GM21529 (cell line): ENCODE data around the gene PPT2.
"Not testable (repeated sequence)": the region's sequence is repeated elsewhere in the genome, so short reads cannot be mapped to it uniquely, and the experiment has no call there.

Experiments
- ATAC-seq: cut with Tn5 transposase; IDR thresholded peaks from one replicate; pipeline ENCODE4 v1.9.1; 2021; ENCODE audit not compliant: unreplicated experiment

The PPT2 gene

DNA sequence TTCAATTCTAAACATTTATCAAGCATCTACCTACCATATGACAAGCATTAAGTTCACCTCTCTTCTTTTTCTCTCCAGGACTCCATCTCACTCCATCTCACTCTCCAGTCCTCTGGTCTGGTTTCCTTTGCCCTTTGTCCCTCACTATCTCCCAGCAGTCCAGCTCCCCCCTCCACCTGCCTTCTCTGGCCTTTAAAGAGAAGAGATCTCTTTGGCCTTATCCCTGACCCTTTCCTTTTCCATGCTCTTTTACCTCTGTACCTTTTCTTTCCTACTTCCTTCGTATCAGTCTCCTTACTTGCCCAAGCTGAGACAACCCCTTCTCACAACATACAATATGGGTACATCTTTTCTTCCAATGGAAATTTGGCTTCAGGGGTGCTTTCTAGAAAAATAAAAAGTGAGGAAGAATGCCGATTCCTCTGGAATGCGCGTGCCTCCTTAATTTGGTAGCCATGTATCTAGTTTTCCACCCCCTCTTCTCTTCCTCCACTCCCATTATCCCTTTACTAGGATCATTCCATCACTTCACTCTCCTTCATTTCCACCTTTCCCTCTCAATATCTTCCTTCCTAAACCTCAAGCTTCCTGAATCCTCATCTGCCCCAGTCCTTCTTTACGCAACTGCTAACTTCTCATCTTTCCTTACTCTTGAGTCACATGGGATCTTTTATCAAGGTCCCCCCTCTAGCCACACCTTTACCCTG lies 22.7 kb downstream of the PPT2 start:
- no peak for ATAC-seq

DNA sequence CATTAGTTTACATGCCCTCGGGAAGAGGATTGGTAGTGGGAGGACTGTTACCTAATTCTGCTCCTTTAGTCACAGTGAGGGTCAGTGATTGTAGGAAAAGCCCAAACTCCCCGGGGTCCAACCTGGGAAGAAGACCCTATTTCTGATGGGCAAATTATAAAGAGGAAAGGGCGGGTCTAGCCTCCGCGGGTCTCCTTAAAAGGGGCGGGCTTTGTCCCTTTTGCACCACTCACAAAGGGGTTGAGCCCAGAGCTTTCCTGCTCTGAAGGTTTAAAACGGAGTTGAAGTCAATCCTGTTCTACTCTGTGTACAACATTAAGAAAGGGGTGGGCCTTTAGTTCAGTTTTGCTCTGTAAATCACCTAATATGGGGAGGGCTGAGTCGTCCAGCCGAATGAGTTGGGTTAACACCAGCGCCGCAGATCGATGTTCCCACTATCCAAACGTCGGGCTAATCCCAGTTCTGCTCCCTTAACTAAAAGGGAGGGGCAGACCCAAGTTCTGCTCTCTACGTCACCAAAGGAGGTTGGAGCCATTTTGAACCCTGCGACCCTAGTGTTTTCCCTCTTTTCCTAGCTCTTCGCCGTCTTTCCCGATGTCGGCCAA lies 23.3 kb downstream of the PPT2 start:
- no peak for ATAC-seq

DNA sequence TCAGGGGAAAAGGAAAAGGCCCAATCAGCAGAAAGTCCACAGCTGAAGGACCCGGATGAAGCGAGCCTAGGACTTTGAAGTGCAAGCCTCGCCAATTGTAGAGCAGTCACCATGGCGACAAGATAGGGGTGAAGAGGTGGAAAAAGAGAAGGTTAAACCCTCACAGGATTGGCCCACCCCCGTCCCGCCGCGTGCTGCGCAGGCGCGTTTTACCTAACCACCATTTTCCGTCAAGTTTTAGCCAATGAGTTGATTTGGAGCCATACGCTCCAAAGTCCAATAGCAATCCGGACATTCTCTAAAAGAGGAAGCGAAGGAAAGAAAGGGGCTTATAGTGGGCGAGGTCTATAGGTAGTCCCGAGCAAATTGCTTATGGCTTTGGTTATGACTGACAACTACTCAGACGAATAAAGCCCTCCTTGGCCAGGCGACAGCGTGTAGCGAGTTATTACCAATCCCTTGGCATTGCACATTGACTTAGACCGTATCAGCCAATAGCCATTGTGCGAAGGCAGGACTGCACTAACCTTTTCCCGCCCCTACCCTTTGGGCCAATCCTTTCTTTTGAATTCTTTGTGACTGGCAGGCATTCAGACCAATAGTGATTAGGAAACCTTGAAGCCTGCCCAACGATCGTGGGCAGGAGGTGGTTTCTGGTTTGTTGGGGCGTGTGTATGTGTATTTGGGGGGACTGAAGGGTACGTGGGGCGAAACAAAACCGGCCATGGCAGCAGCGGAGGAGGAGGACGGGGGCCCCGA lies 24.0 kb downstream of the PPT2 start, which contains the start of gene RNF5:
RNF5 (plus strand) TSS at position 618 of the 759 bp plus-strand sequence; CDS start at position 725, 107 bp downstream.
- ATAC-seq: peak; percentile 78

DNA sequence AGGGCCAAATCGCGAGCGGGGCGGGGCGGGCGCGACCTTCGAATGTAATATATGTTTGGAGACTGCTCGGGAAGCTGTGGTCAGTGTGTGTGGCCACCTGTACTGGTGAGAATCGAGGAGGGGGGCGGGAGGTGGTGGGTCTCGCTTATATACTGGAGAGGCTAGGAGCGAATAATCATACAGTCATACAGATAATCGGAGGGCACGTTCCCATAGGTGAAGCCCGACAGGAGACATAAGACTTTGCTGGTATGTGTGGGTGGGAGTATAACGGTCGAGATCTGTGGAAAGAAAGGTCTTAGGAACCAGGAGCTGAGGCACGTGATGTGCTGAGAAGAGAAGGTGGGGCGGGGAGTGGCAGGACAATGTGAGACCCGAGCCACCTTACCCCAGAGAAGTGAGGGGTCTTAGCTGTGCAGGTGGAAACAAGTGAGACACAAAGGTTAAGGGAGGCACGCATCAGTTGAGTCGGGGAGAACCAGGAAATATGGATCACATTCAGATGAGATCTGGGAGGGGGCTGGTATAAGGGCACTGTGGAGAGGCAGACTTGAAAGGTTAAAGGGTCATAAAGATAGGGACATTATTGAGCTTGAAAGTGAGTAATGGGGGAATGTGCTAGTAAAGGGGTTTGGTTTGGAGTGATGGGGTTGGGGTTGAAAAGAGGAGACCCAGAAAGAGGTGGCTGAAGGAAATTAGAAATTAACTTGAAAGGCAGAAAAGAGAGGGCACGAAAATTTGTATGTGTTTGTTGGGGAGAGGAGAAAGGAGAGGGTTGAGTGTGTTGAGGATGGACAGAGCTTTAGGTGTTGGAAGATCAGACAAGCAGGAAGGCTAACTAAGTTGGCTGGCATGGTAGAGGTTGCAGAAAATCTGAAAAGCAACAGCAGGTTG lies 24.9 kb downstream of the PPT2 start:
- no peak for ATAC-seq

DNA sequence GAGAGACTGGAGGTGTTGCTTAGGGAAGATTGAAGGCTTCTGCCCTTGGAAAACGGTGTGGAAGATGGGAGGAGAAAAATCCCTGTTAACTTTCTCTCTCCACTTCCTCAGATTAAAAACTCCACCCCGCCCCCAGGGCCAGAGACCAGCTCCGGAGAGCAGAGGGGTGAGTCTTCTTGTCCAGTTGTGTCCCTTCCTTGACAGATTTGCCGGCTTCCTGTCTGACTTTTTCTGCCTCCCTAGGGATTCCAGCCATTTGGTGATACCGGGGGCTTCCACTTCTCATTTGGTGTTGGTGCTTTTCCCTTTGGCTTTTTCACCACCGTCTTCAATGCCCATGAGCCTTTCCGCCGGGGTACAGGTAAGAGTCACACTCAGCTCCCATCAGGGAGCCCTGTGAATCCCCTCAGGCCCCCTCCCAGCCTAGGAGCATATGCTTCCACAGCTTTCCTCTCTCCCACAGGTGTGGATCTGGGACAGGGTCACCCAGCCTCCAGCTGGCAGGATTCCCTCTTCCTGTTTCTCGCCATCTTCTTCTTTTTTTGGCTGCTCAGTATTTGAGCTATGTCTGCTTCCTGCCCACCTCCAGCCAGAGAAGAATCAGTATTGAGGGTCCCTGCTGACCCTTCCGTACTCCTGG lies 25.9 kb downstream of the PPT2 start:
- ATAC-seq: no peak

DNA sequence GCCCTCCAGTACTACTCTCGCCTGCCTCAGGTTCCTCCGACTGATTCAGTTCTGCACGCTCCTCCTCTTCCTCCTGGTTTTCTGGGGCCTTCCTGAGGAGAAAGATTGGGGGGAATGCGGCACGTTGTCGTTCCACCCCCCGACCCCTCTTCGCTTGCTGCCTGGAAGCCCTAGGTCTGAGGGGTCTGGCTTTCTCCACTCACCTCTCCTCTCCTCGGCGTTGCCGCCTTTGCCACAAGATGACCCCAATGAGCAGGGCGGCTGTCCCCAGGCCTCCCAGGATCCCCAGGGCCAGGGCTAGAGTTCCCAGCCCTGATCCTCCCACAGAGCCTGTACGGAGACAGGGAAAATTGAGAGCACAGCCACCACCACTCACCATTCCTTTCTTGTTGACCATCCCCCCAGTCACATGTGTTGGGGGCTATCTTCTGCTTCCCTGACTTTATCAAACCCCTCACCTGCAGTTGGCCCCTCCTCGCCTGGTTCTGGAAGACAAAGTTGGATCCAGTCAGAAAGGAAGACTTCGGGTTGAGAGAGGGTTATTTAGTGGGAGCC lies 27.3 kb downstream of the PPT2 start:
- ATAC-seq: no peak

DNA sequence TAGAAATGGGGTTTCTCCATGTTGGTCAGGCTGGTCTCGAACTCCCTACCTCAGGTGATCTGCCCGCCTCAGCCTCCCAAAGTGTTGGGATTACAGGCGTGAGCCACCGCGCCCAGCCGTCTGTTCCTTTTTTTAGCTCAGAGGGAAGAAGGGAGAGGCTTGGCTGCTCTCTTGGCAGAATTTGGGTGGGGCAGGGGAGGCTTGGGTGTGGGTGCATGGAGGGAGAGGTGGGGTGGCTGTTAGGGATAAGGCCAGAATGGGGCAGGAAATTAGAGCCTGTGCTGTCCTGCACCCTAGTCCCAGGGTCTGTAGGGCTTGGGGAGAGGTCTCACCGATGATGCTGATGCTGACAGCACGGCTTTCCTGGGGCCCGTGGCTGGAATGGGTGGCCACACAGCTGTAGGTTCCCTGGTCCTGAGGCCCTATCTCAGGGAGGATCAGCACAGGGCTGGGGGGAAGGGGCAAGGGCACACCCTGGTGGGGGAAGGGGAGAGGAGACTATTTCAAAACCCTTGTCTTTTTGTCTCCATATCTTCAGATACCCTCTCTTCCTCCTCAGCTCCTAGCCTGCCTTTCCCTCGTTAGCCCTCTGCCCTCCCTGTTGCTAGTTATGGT lies 28.1 kb downstream of the PPT2 start:
- ATAC-seq: no peak

DNA sequence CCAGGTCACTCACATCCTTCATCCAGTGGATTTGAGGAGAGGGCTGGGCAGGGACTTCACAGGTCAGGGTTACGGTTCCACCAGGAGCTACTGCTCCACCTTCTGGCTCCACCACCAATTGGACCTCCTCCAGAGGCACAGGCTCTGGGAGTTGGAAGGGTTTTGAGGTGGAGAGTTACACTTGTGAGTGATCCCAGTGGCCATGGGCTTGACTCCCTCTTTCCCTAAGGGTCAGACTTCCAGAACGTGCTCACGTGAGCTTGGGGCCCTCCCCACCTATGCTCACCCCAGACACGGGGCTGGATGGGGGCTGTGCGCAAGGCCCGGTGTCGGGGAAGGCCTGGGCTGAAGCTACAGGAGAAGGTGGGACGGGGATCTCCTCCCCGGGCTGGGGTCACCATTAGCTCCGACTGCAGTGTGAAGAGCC lies 28.6 kb downstream of the PPT2 start:
- no peak for ATAC-seq

DNA sequence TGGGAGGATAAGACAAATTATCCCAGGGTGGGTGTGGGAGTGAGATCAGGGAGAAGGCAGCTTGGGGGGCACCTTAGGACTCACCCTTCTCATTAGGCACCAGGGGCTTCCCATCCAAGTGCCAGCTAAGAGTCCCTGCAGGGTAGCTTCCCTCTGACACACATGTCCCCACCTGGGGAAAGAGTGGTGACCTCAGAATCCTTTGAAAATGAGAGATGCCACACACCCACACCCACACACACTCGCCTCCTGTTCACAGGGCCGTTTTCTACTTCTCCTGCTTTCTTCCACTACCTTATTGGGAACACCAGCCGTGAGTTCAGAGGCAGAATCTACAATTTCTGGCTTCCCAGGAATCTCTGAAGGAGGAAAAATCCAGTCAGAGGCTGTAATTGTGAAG lies 29.1 kb downstream of the PPT2 start:
- no peak for ATAC-seq

DNA sequence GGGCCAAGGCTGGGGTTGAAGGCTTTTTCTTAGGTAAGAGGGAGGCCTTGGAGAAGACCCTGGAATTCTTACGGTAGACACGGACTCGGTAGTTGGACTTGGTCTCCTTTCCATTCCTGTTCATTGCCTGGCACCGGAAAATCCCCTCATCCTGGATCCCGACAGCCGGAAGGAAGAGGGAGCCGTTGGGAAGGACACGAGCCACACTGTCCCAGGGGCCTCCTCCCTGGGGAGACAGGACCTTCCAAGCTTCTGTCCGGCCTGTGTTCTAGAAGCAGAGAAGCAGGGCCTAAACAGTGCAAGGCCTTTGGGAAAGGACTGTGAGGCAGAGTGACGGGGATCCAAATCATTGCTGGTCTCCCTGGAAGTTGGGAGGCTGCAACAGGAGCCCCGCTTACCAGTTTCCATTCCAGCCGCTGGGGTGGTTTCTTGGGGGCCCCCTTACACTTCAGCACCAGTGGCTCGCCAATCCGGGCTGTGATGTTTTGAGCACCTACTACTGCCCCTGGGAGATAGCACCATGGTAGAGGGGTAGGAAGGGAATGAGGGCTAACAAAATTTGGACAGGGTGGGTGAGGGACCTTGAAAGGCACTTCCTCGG lies 29.6 kb downstream of the PPT2 start:
- ATAC-seq: no peak

DNA sequence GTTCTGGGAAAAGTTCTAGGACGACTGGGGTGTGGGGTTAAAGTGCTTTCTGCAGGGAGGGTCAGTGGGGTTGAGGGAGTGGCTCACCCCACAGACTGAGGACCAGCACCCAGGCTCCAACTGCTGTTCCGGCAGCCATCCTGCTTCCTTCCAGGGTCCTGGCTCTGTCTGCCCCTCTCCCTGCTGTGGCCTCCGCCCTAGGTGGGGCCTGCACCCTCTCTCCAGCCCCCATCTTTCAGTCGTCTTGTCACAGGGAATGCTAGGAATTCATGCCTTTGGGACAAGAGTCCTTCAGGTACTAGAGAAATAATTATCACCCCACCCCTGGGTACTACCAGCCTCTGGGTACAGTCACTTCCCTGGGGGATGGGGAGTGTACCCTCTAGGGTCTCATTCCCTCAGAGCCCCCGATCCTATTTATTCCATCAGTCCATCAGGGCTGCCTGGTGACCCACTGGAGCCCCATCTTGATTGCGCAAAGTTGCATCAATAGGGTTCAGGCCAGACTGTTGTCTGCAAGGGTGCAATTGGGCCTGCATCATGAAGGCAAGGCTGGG lies 30.2 kb downstream of the PPT2 start, which contains the start of gene AGER:
AGER (minus strand) TSS at position 170 of the 557 bp plus-strand sequence; CDS start at position 139, 31 bp downstream.
- no peak for ATAC-seq

DNA sequence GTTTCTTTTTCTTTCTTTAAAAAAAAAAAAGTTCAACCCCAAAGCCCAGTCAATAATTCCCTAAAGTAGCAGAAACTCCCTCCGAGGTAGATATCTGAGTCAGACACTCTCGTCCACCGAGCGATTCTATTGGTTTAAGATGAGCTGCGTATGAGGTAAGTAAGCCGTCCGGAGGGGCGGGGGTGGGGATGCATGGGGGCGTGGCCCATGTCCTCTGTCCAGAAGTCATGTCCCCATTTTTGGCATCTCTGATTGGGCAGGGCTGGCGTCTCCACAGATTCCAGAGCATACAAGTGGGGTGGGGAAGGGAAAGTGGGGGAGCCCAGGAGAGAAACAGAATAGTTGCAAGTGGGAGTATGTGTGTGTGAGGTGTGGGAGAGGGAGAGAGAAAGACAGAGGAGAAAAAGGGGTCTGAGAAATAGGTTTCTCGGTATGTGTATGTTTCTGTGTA lies 31.8 kb downstream of the PPT2 start:
- ATAC-seq: peak; percentile 62

DNA sequence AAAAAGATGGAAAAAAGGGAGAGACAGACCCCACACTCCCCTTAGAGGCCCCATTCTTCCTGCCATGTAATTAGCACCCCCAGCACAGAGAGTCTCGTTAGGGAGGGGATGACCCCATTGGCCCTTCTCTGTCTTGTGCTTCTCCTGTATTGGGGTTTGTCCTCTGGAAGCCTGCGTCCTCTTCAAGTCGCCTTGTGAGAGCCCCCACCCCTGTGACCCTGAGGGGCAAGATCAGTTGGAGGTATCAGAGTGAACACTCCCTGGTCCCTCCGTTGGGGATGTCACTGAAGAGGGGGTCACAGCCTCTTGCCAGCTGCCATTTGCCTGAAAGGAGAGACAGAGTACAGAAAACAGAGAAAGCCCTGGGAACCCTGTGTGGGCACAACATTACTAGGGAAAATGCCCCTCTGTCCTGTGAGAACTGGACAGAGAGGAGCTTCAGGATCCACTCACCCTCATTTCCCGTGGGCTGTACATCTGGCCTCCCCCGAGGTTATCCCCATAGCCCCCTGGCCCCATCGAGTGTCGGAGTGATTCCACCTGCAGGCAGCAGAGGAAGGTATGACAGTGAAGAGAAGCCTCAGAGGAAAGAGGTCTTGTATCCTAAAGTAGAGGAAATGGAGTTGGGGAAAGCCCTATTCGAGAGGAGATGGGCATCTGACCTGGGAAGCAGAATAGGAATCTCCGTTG lies 32.4 kb downstream of the PPT2 start:
- ATAC-seq: not testable (repeated sequence)

DNA sequence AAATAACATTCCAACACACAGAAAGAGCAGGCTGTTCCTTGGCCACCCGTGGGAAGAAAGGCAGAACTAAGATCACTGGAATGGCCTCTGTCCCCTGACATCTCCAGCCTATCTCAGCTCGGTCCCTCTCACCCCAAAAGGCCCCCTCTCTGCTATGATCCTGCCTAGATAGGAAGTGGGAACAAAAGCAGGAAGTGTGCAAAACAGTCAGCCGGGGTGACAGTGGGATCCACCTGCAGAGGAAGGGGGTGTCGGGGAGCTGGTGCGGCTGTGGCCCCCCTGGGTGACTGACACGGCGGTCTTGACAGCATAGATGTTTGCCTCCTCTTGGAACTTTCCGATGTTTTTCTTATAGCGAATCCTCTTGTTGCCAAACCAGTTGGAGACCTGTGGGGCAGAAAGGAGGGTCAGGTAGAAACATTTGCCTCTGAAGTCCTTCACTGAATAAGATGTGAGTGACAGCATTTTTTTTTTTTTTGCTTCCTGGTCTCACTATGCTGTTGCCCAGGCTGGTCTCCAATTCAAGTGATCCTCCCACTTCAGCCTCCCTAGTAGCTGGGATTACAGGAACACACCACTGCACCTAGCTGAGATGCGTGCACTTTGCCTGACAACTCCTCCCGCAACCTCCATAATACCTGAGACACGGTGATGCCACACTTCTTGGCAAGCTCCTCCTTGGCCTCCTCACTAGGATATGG lies 33.2 kb downstream of the PPT2 start:
- ATAC-seq: no peak

DNA sequence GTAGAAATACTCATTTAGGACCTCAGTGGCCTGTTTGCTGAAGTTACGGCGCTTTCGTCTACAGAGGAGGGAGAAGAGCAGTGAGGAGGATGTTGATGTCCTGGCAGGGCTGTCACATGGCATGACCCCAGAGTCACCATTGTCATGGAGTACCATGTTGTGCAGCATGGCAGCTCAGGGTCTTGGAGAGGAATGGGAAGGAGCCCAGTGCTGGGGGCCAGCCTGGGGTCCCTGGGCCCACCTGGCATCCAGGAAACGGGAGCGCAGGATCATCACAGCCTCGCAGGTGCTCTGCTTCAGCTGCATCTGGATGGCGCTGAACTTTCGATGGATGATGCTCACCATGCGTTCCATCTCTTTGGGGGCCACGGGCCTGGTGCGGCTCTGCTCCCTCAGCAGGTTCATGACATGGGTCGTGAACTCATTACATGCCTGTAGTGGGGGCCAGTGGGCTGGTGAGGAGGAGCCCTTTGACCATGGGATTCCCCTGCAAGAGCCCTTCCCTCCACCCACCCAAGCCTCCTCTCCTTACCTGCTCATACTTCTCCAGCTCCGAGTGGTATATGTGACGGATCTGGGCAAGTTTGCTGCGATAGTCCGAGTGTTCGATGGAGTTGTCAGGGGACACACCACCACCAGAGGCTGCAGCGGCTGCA lies 33.9 kb downstream of the PPT2 start:
- not testable (repeated sequence) for ATAC-seq

DNA sequence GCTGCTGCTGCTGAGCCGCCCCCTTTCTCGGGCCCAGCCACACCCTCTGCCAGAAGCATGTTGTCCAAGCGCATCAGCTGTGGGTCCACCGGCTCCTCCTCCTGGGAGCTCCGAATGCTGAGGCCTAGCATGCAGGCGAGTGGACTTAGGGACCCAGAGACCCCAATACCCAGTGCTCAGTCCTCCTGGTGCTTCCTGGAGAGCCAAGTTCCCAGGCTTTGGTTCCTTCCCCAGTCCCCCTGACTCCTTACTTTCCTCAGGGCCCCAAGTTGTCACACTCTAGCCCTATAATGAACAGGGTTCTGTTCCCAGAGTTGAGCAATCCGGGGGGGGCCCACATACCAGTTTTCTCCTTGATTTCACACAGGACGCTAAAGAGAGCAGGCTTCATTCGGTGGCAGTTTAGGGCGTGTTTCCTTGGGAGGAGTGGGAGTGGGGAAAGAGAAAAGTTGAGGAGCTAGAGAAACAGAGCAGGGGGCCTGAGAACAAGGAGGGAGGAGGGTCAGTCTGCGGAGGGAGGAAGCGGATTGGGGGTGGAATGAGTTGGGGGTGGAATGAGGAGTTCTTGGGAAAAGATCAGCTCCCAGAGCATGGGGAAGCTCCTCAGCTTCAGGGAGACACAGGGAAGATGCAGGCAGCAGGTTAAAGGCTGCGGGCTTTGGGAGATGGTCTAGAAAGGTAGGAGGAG lies 34.6 kb downstream of the PPT2 start:
- no peak for ATAC-seq
